Measurements from ENCODE around the gene C6orf62. TPM values are rescaled to one million over a fixed set of nuclear protein-coding genes. Genes with fewer than 3 reads are reported as not detected.

Gene C6orf62
- total RNA-seq, 1 donor from 2014 or later: 126 TPM

GRCh38 chr6:24694198-24694597 lies 24.8 kb downstream of the C6orf62 start:
- Histone ChIP-seq H3K36me3 (ENCODE audit: control insufficient read depth, insufficient read depth, low read length) (no peaks in the 10 kb centered on the region), H3K4me3 (ENCODE audit: low read depth, low read length) (no peak overlapping the region), H3K27me3 (ENCODE audit: control insufficient read depth, insufficient read depth, low read length) (no peaks in the 10 kb centered on the region)
- TF ChIP-seq, protein P1, sequence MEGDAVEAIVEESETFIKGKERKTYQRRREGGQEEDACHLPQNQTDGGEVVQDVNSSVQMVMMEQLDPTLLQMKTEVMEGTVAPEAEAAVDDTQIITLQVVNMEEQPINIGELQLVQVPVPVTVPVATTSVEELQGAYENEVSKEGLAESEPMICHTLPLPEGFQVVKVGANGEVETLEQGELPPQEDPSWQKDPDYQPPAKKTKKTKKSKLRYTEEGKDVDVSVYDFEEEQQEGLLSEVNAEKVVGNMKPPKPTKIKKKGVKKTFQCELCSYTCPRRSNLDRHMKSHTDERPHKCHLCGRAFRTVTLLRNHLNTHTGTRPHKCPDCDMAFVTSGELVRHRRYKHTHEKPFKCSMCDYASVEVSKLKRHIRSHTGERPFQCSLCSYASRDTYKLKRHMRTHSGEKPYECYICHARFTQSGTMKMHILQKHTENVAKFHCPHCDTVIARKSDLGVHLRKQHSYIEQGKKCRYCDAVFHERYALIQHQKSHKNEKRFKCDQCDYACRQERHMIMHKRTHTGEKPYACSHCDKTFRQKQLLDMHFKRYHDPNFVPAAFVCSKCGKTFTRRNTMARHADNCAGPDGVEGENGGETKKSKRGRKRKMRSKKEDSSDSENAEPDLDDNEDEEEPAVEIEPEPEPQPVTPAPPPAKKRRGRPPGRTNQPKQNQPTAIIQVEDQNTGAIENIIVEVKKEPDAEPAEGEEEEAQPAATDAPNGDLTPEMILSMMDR (IDR thresholded peaks at IDR 0.05; ENCODE audit: insufficient read depth, low read length, poor library complexity, severe bottlenecking): no peak
- DNase-seq (ENCODE audit: low read depth): no peak

GRCh38 chr6:24692848-24693592 lies 25.9 kb downstream of the C6orf62 start:
- no peaks in the 10 kb centered on the region for H3K36me3 ChIP-seq (ENCODE audit: control insufficient read depth, insufficient read depth, low read length)
- H3K4me3 ChIP-seq (ENCODE audit: low read depth, low read length): no peak overlapping the region
- TF ChIP-seq, protein P1 (IDR thresholded peaks at IDR 0.05; ENCODE audit: insufficient read depth, low read length, poor library complexity, severe bottlenecking): no peak
- no peak for DNase-seq (ENCODE audit: low read depth)
- H3K27me3 ChIP-seq (ENCODE audit: control insufficient read depth, insufficient read depth, low read length): no peaks in the 10 kb centered on the region

DNA sequence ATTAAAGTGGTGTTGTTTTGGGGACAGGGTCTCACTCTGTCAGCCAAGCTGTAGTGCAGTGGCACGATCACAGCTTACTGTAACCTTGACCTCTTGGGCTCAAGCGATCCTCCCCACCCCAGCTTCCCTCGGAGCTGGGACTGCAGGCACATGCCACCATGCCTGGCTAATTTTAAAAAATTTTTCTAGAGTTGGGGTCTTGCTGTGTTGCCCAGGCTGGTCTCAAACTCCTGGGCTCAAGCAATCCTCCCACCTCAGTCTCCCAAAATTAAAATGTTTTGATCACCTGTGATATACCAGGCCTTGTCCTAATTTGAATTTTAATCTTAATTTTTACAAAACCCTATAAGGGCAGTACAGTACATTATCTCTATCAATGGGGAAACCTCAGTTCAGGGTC lies 26.5 kb downstream of the C6orf62 start:
- TF ChIP-seq, protein P1 (IDR thresholded peaks at IDR 0.05; ENCODE audit: insufficient read depth, low read length, poor library complexity, severe bottlenecking): no peak
- no peak overlapping the region for H3K4me3 ChIP-seq (ENCODE audit: low read depth, low read length)
- H3K36me3 ChIP-seq (ENCODE audit: control insufficient read depth, insufficient read depth, low read length): no peaks in the 10 kb centered on the region
- H3K27me3 ChIP-seq (ENCODE audit: control insufficient read depth, insufficient read depth, low read length): no peaks in the 10 kb centered on the region
- no peak for DNase-seq (ENCODE audit: low read depth)

DNA sequence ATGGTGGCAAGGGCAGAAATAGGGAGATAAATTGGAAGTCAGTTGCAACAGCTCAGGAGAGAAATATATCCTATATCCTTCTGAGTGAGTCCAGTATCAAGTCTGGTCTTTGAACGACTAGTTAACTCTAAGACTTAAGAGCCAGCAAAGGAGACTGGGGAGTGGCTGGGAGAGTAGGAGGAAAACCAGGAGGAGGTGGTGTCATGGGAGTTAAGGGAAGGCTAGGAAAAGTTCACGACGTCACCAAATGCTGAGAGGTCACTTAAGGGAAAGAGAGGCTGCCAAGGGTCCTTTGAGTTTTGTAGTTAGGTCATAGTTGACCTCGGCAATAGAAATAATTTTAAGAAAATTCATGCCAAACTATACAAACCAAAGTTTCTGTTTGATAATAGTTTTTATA lies 27.0 kb downstream of the C6orf62 start:
- TF ChIP-seq, protein P1 (IDR thresholded peaks at IDR 0.05; ENCODE audit: insufficient read depth, low read length, poor library complexity, severe bottlenecking): no peak
- Histone ChIP-seq H3K36me3 (ENCODE audit: control insufficient read depth, insufficient read depth, low read length) (no peaks in the 10 kb centered on the region), H3K27me3 (ENCODE audit: control insufficient read depth, insufficient read depth, low read length) (no peaks in the 10 kb centered on the region), H3K4me3 (ENCODE audit: low read depth, low read length) (no peak overlapping the region)
- DNase-seq (ENCODE audit: low read depth): no peak

GRCh38 chr6:24691550-24691949 lies 27.4 kb downstream of the C6orf62 start:
- H3K27me3 ChIP-seq (ENCODE audit: control insufficient read depth, insufficient read depth, low read length): no peaks in the 10 kb centered on the region
- TF ChIP-seq, protein P1 (IDR thresholded peaks at IDR 0.05; ENCODE audit: insufficient read depth, low read length, poor library complexity, severe bottlenecking): no peak
- DNase-seq (ENCODE audit: low read depth): no peak

DNA sequence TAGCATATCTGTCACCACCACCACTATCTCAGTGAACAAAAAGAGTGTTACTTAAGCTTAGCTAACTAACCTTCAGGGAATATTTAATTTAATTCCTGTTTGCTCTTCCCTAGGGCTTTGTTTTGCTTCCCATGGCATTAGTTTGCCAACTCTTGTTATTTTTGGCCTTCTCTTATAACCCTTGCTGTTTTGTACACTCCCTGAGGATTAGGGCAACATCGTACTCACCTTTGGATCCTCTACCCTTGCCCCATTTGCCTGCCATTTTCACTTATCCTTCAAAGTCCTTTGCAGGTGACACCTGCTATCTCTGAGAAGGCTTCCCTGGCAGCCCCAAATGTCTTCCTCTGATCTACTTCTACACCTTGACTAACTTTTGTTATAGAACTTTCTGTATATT lies 28.4 kb downstream of the C6orf62 start:
- Histone ChIP-seq H3K4me3 (ENCODE audit: low read depth, low read length) (no peak overlapping the region), H3K27me3 (ENCODE audit: control insufficient read depth, insufficient read depth, low read length) (no peaks in the 10 kb centered on the region), H3K36me3 (ENCODE audit: control insufficient read depth, insufficient read depth, low read length) (no peaks in the 10 kb centered on the region)
- no peak for DNase-seq (ENCODE audit: low read depth)
- TF ChIP-seq, protein P1 (IDR thresholded peaks at IDR 0.05; ENCODE audit: insufficient read depth, low read length, poor library complexity, severe bottlenecking): no peak

More at GRCh38 chr6:24691550-24691949, 27.4 kb downstream of the C6orf62 start:
- H3K36me3 ChIP-seq (ENCODE audit: control insufficient read depth, insufficient read depth, low read length): no peaks in the 10 kb centered on the region
- H3K4me3 ChIP-seq (ENCODE audit: low read depth, low read length): no peak overlapping the region

All from kidney epithelial cell (primary cell).